ENCODE results near the gene PTMS.
A peak's percentile ranks its signal among the peaks of the same experiment; 100 is the strongest.

PTMS gene

DNA sequence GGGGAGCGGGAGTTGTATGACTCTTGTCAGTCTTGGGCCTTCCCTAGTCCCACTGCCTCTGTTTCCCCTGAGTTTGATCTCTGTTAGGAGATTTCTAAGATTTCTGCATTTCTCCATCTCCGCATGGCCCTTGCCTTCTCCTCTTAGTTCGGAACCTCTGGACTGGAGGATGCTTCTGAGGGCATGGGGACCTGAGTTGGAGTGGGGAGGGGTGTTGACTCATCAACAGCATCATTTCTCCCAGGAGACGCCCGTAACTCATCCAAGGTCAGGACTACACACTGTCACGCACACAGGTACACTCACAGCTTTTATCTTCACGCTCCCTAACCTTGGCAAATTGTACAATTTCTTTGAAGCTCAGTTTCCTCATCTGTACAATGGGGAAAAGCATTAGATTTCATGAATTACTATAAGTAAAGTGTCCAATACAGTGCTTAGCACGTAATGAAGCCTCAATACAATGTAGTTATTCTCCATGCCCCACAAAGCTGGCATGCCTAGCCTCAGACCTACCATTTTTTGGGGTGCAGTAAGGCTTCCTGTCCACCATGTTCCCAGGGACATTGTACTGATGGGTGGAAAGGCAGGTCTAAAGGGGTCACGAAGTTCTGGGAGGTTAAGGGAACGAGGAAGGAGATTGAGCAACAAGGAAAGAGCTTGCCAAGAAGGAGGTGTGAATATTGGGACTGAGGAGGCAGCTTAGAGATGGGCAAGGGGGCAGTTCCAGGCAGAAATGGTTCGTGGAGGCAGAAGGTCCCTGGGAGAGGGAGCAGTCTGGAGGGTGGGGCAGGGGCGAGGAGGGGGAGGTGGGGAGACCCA, 5.6 kb downstream of the PTMS start:
- DNase-seq (ENCODE audit: low read depth) = no peak

DNA sequence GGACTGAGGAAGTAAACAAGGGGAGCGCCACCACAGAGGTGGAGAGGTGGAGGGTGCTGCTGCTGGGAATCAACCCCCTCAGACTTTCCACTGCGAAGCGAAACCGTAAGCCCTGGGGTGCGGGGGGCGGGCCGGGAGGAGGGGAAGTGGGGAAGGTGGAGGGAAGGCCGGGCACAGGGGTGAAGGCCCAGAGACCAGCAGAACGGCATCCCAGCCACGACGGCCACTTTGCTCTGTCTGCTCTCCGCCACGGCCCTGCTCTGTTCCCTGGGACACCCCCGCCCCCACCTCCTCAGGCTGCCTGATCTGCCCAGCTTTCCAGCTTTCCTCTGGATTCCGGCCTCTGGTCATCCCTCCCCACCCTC, 6.2 kb downstream of the PTMS start, which contains the start of gene LAG3:
LAG3 (plus strand) TSS at position 190 of the 365 bp plus-strand sequence. CDS start 333 bp downstream, outside the sequence.
- peak; percentile 70 for DNase-seq (ENCODE audit: low read depth)

DNA sequence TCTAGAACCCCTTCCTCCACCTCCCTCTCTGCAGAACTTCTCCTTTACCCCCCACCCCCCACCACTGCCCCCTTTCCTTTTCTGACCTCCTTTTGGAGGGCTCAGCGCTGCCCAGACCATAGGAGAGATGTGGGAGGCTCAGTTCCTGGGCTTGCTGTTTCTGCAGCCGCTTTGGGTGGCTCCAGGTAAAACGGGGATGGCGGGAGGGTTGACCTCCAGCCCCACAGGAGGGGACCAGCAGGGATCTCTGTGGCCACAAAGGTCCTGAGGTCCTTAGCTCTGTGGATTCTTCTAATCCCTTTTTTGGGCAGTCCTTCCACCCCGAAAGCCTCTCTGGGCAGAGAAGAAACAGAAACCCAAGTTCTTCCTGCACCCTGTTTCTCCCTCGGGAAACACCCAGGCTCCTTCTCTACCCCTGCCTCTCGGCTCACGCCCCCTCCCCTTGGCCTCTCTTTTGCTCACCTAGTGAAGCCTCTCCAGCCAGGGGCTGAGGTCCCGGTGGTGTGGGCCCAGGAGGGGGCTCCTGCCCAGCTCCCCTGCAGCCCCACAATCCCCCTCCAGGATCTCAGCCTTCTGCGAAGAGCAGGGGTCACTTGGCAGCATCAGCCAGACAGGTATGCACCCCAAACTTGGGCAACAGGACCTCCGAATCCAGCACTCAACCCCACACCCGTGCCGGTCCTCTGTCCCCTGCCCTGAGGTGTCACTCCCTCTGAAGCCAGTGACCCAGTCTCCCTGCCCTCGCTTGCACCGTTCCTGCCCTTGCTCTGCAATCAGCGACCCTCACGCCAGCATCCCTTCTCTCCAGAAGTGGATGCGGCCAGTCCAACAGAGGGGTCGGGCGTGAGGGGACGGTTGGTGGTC, 6.8 kb downstream of the PTMS start:
- DNase-seq (ENCODE audit: low read depth) = no peak

DNA sequence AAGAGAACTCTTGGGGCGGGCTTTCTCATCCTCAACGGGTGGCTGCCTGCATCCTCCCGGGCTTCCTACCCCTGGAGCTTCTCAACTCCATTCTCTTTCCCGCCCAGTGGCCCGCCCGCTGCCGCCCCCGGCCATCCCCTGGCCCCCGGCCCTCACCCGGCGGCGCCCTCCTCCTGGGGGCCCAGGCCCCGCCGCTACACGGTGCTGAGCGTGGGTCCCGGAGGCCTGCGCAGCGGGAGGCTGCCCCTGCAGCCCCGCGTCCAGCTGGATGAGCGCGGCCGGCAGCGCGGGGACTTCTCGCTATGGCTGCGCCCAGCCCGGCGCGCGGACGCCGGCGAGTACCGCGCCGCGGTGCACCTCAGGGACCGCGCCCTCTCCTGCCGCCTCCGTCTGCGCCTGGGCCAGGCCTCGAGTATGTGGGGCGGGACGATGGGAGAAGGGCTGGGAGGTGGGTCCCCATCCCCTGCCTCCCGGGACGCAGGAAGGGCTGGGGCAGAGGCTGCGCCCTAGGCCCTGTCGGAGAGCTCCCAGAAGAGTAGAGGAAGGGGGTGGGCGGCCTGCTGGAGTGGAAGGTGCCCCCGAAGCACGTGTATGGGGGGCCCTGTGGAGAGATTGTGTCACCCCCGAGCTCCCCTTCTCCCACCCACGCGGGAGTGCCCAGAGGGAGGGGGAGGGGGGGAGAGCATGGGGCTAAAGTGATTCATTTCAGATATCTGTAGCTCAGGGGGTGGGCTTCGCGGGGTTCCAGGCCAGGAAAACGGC, 7.6 kb downstream of the PTMS start:
- peak; percentile 69 for DNase-seq (ENCODE audit: low read depth)

DNA sequence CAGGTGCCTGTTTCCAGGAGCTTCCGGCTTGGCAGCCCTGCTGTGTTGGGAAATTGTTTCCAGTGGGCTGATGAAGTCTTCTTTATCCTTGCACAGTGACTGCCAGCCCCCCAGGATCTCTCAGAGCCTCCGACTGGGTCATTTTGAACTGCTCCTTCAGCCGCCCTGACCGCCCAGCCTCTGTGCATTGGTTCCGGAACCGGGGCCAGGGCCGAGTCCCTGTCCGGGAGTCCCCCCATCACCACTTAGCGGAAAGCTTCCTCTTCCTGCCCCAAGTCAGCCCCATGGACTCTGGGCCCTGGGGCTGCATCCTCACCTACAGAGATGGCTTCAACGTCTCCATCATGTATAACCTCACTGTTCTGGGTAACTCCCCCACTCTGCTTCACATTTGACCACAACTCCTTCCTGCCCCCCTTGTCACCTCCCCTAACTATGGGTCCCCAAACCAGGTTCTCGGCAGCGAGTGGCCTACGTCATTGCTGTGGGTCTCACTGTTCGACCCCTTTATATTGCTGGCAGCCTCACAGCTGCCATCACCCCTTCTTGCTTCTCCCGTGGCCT, 8.4 kb downstream of the PTMS start:
- DNase-seq (ENCODE audit: low read depth) = no peak

GRCh38 chr12:6775185-6776174, 9.3 kb downstream of the PTMS start:
- no peak for DNase-seq (ENCODE audit: low read depth)

DNA sequence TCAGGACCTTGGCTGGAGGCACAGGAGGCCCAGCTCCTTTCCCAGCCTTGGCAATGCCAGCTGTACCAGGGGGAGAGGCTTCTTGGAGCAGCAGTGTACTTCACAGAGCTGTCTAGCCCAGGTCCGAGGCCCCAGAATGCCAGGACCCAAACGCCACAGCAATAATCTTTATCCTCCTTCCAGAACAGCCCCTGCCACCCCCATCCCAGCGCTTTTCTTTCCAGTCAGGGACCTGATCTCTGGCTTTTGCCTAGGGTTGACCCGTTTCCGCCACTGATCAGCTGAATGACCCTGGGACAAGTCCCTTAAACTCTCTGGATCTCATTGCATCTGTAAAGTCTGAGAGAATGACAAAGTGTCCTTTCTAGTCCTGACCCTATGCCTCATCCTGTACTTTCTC, 11.2 kb downstream of the PTMS start:
- no peak for DNase-seq (ENCODE audit: low read depth)

GRCh38 chr12:6778217-6778573, 12.0 kb downstream of the PTMS start:
- no peak for DNase-seq (ENCODE audit: low read depth)

- peak; percentile 83 for DNase-seq (ENCODE audit: low read depth)
These were observed 12.7 kb downstream of the PTMS start for GRCh38 chr12:6778574-6779550.

- no peak for DNase-seq (ENCODE audit: low read depth)
These were observed 13.7 kb downstream of the PTMS start for GRCh38 chr12:6779708-6780432.

GRCh38 chr12:6780573-6780972, 14.4 kb downstream of the PTMS start:
- DNase-seq (ENCODE audit: low read depth) = no peak

- no peak for DNase-seq (ENCODE audit: low read depth)
These were observed 16.0 kb downstream of the PTMS start for GRCh38 chr12:6782119-6782518.

GRCh38 chr12:6782850-6783566, 16.8 kb downstream of the PTMS start:
- DNase-seq (ENCODE audit: low read depth) = no peak

DNA sequence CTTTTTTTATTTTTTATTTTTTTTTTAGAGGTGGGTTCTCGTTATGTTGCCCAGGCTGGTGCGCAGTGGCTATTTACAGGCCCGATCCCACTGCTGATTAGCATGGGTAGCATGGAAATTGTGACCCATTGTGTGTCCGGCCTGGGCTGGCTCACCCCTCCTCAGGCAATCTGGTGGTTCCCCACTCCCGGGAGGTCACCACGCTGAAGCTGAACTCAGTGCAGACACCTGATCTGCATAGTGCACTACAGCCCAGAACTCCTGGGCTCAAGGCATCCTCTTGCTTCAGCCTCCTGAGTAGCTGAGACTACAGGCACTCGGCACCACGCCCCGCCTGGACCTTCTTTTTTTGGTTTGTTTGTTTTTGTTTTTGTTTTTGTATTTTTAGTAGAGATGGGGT, 17.7 kb downstream of the PTMS start:
- no peak for DNase-seq (ENCODE audit: low read depth)

DNA sequence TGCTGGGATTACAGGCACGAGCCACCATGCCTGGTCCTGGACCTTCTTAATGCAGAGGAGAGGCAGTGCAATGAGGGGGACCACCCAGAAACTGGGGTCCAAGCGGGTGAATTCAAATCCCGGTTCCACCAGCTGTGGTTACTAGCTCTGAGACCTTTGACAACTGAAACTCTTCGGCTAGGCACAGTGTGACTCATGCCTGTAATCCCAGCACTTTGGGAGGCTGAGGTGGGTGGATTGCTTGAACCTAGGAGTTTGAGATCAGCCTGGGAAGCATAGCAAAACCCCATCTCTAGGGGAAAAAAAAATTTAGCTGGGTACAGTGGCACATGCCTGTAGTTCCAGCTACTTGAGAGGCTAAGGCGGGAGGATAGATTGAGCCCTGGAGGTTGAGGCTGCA, 18.1 kb downstream of the PTMS start:
- no peak for DNase-seq (ENCODE audit: low read depth)

GRCh38 chr12:6784761-6785160, 18.6 kb downstream of the PTMS start:
- DNase-seq (ENCODE audit: low read depth) = no peak

DNA sequence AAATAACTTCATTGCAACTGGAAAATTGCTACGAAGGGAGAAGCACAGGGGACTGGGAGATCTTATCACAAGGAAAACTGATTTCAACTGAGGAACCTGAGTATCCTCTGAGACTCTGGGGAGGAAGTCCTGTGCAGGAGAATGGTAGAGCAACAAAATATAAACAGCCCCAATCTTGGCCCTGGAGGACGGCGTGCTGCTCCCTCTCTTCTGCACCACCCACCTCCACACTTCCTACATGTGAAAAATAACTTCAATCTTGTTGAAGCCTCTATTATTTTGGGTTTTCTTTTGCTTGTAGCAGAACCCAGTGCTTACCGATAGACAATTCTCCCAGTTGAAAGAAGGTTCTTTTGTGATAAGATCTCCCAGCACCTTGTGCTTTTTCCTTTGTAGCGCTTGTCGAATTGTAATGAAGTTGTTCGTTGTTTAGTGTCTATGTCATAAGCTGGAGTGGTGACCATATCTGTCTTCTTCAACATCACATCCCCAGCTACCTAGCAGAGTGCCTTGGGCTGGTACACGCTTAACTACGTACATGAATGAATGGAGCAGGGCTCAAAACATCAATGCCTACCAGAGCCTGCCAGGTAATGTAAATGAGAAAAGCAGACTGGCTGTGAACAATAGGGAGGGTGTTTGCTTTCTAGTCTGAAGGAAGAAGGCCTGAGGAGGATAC, 20.4 kb downstream of the PTMS start:
- no peak for DNase-seq (ENCODE audit: low read depth)

- no peak for DNase-seq (ENCODE audit: low read depth)
These were observed 21.1 kb downstream of the PTMS start for GRCh38 chr12:6787309-6787708.

Measured in stimulated activated CD4-positive, alpha-beta T cell treated with anti-CD3 and anti-CD28 coated beads, Interleukin-2, amount 100 ng/mL, for 4 hours (primary cell).